GM12872 (cell line): ENCODE measurements around the gene TCP10L.

Experiments
- TF ChIP-seq, protein P1 (sequence below): IDR thresholded peaks from 3 replicates; pipeline ENCODE4 v1.5.1; 2011; ENCODE audit warnings: low read depth, mild to moderate bottlenecking, low read length, moderate library complexity; ENCODE audit not compliant: insufficient read depth

Gene TCP10L

DNA sequence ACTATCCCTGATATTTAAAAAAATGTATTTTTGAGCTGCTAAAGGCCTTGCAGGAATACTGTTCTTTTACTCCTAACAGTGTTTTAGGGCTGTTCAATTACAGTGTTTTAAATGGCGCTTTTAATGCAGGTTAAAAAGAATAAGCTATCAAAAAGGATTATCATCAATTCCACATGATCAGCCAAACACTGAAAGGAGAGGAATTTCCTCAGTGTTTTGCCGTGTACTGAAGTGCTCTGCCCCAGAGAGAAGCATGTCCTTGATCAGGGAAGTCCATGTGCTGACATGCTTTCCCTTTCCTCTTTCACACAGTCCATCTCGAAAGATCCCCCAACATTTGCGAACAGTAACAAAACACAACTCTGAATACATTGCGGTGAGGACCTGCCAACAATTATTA, 23.5 kb upstream of the TCP10L start:
- TF ChIP-seq, protein P1, sequence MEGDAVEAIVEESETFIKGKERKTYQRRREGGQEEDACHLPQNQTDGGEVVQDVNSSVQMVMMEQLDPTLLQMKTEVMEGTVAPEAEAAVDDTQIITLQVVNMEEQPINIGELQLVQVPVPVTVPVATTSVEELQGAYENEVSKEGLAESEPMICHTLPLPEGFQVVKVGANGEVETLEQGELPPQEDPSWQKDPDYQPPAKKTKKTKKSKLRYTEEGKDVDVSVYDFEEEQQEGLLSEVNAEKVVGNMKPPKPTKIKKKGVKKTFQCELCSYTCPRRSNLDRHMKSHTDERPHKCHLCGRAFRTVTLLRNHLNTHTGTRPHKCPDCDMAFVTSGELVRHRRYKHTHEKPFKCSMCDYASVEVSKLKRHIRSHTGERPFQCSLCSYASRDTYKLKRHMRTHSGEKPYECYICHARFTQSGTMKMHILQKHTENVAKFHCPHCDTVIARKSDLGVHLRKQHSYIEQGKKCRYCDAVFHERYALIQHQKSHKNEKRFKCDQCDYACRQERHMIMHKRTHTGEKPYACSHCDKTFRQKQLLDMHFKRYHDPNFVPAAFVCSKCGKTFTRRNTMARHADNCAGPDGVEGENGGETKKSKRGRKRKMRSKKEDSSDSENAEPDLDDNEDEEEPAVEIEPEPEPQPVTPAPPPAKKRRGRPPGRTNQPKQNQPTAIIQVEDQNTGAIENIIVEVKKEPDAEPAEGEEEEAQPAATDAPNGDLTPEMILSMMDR: no peak

DNA sequence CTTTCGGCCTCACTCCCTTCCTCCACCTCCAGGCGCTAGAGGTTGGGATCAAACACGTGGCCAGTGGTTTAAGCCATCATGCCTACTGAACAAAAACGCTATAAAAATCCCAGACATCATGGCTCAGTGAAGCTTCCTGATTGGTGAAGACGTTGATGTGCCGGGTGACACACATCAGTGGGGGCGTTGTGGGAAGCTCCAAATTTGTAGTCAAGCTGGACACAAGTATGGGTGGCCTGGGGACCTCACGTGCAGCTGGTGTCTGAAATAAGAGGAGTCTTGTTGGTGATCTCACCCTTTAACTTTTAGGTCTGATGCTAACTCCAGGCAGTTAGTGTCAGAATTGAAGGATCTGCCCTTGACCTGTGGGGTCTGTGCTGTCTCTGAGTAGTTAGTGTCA, 20.1 kb upstream of the TCP10L start:
- TF ChIP-seq, protein P1: no peak

- TF ChIP-seq, protein P1: no peak
Observed at GRCh38 chr21:32604464-32604863, 19.1 kb upstream of the TCP10L start.

DNA sequence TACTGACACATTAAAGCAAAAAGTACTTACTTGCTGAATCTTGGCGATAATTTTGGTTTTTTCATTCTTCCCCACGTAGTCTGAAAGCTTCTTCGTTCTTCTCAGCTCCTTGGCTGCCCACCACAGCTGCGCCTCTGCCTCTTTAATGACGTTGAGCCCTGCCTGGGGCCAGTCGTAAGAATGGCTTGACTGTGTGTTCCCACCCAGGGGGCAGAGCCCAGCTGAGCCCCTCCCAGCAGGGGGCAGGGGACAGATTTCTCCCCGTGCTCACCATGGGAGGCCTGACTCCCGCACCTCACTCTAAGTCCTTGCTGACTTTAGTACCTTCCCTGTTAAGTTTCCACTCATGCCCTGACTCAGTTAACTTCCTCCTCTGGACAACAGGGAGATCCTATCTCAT, 17.8 kb upstream of the TCP10L start:
- TF ChIP-seq, protein P1: no peak

GRCh38 chr21:32602099-32602498, 16.8 kb upstream of the TCP10L start:
- TF ChIP-seq, protein P1: no peak

DNA sequence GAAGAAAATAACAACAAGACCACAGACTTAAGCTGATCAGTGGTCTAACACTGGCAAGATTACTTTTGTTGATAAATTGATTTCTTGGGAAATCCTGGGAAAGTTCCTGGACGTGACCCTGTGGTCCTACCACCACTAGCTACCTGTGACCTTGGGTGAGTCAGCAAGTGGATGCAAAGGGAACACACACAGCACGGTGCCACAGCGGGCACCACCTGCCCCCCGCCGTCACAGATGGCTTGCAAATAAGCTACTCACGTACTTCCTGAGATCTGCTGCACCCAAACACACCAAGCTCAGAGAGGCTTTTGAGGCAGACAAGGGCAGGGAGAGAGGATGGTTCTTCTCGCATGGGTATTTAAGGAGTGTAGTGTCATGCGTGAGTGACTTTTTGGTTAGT, 14.2 kb upstream of the TCP10L start:
- TF ChIP-seq, protein P1: no peak

DNA sequence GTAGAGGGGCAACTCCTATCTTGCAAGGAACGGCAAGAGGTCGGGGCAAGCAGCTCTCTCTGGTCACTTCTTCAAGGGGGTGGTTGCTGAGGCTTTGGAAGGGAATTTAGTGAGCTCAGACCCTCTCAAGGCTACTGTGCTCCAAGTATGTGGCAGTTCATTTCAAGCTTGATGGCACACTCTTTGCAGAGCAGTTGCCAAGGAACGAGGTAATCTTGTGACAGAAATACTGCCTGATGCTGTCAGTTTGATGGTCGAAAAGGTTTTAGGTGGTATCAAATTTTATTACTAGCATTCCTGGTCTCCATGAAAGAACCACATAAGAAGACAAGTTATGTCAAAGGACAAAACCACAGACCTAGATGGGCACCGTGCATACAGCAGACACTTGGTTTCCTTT, 13.8 kb upstream of the TCP10L start:
- TF ChIP-seq, protein P1: no peak

DNA sequence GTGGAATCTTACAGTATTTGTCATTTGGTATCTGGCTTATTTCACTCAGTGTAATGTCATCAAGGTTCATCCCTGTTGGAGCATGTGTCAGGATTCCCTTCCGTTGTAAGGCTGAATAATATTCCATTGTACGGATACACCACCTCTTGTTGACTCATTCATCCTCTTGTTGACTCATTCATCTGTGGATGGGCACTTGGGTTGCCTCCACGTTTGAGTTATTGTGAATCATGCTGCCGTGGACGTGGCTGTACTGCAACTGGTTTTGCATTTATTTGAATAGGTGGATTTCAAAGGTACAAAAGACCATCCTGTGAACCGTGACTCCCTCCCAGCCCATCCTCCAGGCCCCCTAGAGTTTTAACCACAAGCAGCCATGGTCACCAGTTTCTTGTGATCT, 11.9 kb upstream of the TCP10L start:
- TF ChIP-seq, protein P1: no peak
